ENCODE results near the gene DPM3. TPM values are rescaled to one million over a fixed set of nuclear protein-coding genes. Genes with fewer than 3 reads are reported as not detected.

DPM3 gene
- total and polyA plus RNA-seq, 3 donors from 2014 or later: 69.9 to 104 (median 77.7) TPM

GRCh38 chr1:155130272-155131006 is 9.9 kb downstream of the DPM3 start:
- H3K27ac ChIP-seq: no peak overlapping the region
- no peak overlapping the region for H3K4me3 ChIP-seq
- intact Hi-C loops (cut with DNase I; ENCODE audit: low total_unique reads): no loop called here
- 23 to 39% methylated on average over 5 to 6 of the region's 6 CpGs for whole genome bisulfite sequencing, 2 donors
- no peaks in the 10 kb centered on the region for H3K27me3 ChIP-seq
- no peak for DNase-seq
- no peaks in the 10 kb centered on the region for H3K9me3 ChIP-seq
- no peak for TF ChIP-seq POLR2A (IDR thresholded peaks at IDR 0.05)
- TF ChIP-seq CTCF (IDR thresholded peaks at IDR 0.05): no peak
- H3K4me1 ChIP-seq: peaks cover 42% of the 10 kb centered on the region
- no peaks in the 10 kb centered on the region for H3K36me3 ChIP-seq (ENCODE audit: low read depth, missing control alignments)

GRCh38 chr1:155128755-155129473 is 11.4 kb downstream of the DPM3 start:
- intact Hi-C loops (cut with DNase I; ENCODE audit: low total_unique reads): no loop called here
- 29 to 41% methylated on average over 14 of the region's 14 CpGs for WGBS, 2 donors
- Histone ChIP-seq H3K9me3 (no peaks in the 10 kb centered on the region), H3K27ac (no peak overlapping the region), H3K4me1 (peaks cover 31% of the 10 kb centered on the region), H3K36me3 (ENCODE audit: low read depth, missing control alignments) (no peaks in the 10 kb centered on the region), H3K4me3 (no peak overlapping the region), H3K27me3 (no peaks in the 10 kb centered on the region)
- DNase-seq: no peak
- TF ChIP-seq CTCF (IDR thresholded peaks at IDR 0.05) (no peak), POLR2A (IDR thresholded peaks at IDR 0.05) (no peak)

GRCh38 chr1:155127967-155128754 is 12.2 kb downstream of the DPM3 start:
- Histone ChIP-seq H3K36me3 (ENCODE audit: low read depth, missing control alignments) (no peaks in the 10 kb centered on the region), H3K4me1 (peaks cover 31% of the 10 kb centered on the region), H3K27me3 (no peaks in the 10 kb centered on the region), H3K27ac (peak overlapping the region in 1 of 2 donors; percentile 44), H3K9me3 (no peaks in the 10 kb centered on the region), H3K4me3 (peak overlapping the region; percentile 34 to 58)
- WGBS, 2 donors: 6 to 8% methylated on average over 12 to 17 of the region's 17 CpGs
- TF ChIP-seq CTCF (IDR thresholded peaks at IDR 0.05) (no peak), POLR2A (IDR thresholded peaks at IDR 0.05) (no peak)
- DNase-seq: no peak
- intact Hi-C loops (cut with DNase I; ENCODE audit: low total_unique reads): no loop called here

GRCh38 chr1:155127105-155127966 is 13.0 kb downstream of the DPM3 start, which contains the start of gene EFNA1:
Gene EFNA1, plus strand, starts transcription at chr1:155127876. Its CDS starts 102 bp downstream, at chr1:155127978.
- H3K4me3 ChIP-seq: peak within 1 kb of the TSS; percentile 34 to 58
- H3K36me3 ChIP-seq (ENCODE audit: low read depth, missing control alignments): no peaks in the 10 kb centered on the region
- H3K9me3 ChIP-seq: no peaks in the 10 kb centered on the region
- peak within 1 kb of the TSS in 1 of 2 donors; percentile 44 for H3K27ac ChIP-seq
- H3K27me3 ChIP-seq: no peaks in the 10 kb centered on the region
- no peak for TF ChIP-seq POLR2A (IDR thresholded peaks at IDR 0.05)
- no peak for TF ChIP-seq CTCF (IDR thresholded peaks at IDR 0.05)
- peaks cover 31% of the 10 kb centered on the region for H3K4me1 ChIP-seq
- DNase-seq: peak; percentile 59
- intact Hi-C loops (cut with DNase I; ENCODE audit: low total_unique reads): no loop called here
- WGBS, 2 donors: 1% methylated on average over 38 to 66 of the region's 76 CpGs

Data from testis (tissue), 3 donors.